Hematopoietic multipotent progenitor cell treated with erythropoietin and hydrocortisone succinate and interleukin-3 and kit ligand, for 8 days (in vitro differentiated cells): ENCODE measurements around the gene DGKB.

ENCODE experiments used
- DNase-seq: peaks from one replicate; pipeline ENCODE4 v3.0.0-alpha.2; 2015

Gene DGKB

DNA sequence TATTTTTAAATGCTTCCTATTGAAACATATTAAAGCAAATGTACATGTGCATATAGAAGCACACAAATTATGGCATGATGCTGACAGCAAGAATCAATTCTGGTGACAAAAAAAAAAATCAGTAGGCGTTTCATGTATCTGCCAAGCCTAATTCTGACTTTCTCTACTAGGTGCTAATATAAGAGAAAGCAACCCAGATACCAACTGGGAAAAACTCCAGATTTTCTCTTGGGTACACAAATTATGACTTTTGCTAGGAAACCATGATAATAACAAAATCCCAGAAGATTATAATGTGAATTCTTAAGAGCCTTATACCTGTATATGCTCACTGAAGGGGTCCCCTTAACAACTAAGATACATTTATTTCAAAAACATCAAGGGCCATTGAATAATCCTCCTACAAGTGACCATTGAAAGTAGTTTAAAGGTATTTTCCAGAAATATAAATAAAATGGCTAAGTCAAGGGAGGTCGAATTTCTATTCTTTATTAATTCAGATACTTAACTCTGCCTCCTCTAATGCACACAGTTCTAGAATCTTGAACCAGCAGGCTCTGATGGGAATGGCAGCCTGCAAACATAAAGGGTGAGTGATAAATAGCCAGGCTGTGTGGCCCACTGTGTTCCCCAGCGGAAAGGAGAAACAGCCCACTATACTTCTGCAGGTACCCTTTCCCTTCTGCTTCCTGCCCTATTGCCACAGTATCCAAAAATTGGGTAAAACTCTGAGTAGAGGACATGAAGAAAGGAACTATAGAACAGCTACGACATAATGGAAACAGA, 84.5 kb downstream of the DGKB start:
- DNase-seq: no peak

DNA sequence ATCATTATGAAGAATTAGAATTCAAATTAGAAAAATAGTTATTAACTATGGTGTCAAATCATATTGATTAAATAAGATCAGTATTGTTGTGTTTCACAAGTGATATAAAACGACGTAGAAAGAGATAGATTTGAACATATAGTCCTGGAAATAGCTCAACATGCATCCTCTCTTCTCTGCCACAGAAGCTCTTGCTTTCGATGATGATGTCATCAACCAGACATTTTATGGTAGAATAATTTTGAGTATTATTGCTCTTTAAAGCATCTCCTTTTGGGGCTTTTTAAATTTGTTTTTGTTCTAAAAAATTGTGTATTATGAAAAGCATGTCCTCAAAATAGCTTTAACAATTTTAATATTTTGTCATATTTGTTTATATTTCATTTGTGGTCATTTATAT, 95.0 kb downstream of the DGKB start:
- no peak for DNase-seq

DNA sequence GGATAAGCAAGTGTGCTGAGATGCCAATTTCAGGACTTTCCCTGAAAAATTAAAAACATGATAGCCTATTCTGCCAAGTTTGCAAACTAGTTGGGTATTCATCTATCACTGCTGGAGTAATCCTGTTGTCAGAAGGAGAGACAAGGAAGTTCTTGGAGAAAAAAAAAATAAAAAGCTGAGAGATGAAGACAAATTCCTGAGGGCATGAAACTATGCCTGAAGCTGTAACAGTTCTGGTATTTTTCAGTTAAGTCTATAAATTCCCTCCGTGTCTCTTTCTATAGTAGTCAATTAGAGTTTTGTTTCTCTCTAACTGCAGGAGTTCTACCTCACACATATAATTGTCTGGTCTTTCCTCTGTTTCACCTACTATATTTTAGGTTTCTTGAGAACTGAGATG, 95.7 kb downstream of the DGKB start:
- DNase-seq: no peak

DNA sequence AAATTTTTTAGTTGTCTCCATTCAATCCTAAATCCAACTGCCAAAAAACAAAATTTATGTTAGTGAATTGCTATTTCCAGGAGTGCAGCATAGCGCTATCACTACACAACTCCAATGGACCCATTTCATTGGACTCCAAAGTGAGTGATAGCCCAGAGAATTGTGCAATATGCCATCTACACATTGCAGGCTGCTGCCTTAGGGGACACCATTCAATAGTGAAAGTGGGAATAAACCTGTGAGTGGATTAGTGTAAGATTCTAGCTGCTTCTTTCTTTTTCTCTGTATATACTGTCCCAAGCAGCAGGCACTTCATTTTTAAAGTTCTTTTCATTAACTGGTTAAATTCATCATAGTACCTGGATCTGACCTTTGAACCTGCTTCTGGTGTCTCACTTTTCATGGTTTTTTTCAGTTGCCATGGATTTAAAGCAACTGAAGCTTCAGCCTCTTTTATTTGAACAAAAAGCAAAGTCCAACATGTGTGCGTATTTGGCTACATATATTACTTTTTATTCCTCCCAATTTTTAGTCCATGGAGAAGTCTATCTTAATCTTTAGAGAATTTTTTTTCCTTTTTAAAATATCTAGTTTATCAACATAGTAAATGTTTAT, 97.3 kb downstream of the DGKB start:
- no peak for DNase-seq

DNA sequence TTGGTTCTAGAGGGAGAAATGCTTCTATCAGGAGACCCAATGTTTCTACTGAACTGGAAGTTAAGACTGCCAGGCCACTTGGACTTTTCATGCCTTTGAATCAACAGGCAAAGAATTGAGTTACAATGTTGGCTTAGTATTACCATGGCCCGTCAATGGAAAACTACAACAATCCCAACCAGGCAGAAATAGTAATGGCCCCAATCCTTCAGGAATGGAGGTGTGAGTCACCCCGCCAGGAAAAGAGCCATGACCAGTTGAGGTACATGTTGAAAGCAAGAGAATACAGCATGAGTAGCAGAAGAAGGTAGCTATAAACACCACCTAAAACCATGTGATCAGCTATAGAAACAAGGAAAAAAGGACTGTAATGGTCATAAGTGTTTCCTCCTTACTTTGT, 101.9 kb downstream of the DGKB start:
- no peak for DNase-seq

DNA sequence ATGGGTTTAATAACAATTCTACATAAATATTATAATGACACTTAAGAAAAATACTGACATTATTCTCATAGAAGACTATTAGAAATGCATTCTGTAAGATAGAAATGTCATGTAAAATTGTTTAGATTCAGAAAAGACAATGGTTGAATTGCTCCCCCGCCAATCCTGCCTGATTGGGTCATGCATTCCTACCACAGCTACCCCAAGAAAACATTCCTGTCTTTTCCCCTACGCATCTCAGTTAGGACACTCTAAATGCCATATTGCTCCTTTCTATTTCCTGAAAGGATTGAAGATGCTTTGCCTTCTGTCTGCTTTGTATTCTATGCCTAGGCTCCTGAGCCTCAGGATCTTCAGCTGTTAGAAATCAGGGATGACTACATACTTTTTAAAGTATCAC, 109.4 kb downstream of the DGKB start:
- DNase-seq: no peak

DNA sequence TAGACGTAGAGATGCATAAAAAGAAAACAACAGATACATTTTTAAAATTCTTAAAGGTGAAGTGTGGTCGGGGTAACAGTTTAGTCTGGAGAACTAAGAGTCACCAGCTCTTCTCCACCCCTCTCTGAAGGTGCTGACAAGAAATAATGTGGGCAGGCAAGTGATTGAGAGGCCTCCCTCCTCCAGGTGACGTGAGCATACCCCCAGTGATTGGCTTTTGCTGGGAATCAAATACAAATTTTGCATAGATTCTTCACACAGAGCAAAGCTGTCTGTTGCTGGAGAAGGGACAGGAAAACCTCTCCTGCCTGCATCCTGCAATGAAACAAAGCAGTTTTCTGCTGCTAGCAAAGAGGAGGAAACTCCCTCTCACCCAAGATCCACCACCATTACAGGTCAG, 115.0 kb downstream of the DGKB start:
- DNase-seq: no peak

DNA sequence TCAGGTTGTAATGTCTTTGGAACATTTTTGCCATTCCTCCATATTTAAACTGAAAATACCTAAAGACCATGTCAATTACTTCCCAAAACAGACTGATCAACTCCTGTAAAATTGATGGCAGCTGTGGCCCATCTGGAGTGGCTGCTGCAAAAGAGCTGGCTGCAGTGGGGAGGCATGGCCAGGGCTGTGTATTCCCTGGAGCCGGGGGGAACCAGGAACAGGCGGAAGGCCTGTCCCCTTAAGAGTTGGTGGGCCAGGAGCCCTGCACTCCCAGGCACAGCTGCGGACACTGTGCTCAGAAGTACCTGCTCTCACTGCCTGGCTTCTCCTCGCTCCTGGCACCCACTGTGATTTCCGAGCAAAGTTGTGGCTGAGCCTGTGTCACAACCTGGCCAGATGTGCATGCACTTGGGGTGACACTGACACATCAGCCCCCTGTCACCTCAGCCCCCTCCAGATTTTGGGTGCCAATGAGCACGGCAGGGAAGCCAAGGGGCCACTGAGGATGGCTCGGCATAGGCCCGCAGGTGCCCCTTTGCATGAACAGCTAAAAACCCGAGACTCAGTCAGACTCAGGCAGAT, 116.1 kb downstream of the DGKB start:
- DNase-seq: no peak

DNA sequence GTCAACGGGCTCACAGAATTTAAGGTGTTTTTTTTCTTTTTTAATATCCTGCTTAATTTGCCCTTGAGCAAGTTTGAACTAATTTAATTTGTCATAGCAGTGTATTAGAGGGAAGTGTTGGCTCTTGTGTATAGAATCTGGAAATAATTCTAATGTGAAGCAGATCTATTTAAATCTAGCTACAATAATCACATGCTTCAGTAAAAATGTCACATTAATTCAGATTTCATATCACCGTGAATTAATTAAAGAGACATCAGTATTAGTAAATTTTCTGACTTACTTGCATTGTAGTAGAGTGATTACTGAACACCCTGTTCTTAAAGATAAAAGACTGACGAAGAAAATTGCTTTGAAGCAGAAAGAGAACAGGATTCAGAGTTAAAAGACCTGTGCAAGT, 124.7 kb downstream of the DGKB start:
- no peak for DNase-seq

DNA sequence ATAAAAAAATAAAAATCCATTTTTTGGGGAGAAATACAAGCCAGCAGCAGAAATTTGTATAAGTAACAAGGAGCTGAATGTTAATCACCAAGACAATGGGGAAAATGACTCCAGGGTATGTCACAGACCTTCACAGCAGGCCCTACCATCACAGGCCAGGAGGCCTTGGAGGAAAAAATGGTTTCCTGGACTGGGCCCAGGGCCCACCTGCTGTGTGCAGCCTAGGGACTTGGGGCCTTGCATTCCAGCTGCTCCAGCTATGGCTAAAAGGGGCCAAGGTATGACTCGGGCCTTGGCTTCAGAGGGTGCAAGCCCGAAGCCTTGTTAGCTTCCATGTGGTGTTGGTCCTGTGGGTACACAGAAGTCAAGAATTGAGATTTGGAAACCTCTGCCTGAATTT, 126.3 kb downstream of the DGKB start:
- no peak for DNase-seq

DNA sequence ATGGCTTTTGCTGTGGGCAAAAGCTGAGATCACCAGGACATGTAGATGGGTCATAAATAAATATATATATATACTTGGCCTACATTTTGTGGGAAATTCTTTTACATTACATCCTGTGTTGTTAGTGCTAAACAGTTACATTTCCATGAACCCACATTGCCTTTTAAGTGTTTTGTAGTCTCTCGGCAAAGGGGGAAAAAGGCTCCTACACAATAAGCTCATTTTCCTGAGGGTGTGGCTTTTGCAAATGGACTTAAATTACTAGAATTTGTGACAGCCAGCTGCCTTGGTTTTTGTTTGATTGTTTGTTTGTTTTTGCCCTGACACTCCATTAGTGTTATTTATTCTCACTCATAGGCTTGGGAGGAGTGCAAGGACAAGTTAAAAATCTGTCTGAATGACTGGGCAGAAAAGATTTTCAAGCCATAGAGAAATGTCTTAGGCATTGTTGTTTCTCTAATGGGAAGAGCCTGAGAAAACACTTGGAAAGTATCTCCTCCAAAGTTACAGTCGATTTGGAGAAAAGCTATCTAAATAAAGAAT, 128.8 kb downstream of the DGKB start:
- DNase-seq: no peak

DNA sequence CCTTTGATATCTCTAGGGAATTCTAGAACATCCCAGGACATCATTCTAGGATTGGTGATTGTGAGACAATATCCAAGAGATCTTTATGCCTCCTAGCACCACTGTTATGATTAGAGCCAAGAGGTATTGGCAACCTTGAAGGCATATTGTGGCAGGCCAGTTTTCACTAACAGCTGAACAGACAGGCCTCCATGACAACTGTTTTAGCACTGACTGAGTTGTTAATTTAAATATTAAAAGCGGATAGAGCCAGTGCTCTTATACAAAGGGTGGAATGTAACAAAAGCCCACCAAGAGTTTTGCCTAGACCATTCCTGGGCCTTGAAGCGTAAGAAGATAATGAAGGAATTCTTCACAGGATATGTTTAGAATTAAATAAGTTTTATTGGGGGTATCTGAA, 131.9 kb downstream of the DGKB start:
- DNase-seq: no peak

DNA sequence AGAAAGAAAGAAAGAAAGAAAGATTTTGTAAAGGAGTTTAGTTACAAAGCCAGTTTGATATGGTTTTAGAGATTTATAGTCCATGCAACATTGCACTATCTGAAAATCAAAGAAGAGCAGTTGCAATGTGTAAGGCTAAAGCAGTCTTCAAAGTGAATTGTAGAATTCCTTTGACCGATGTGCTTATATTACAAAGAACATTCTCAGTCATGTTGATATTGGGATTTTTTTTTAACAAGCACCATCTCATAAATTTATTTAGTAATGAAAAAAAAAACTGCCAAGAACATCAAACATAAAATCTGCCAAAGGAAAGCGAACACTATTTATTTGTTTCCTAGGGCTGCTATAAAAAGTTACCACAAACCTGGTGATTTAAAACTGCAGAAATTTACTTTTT, 133.3 kb downstream of the DGKB start:
- no peak for DNase-seq

DNA sequence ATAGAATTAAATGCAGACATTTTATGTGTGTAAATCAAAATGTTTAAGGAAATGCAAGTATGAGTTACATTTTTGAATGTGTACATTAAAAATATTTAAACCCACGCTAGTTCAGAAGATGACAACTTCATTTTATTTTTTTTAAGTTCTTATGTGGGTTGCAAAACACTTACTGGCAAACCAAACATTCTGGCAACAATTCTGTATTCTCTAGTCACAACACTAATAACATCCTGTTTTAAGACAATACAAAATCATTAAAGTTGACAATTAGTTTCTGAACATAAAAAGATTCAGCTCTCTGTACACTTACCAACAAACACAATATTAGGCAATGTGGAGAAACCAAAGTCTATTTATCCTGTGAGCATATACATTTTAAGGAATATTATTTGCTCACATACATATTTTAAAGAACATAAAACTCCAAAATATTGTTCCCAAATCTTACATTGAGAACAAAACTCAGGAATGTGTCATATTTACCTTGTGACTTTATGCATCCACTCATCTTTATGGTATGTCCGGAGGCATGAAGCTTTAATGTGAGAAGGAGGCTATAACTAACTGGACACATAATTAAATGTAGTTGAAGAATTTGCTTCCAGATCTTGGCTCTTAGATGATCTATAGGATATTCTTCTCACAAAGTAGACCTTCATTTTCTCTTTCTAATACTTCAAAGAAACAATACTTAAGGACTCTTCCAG, 134.7 kb downstream of the DGKB start:
- no peak for DNase-seq

DNA sequence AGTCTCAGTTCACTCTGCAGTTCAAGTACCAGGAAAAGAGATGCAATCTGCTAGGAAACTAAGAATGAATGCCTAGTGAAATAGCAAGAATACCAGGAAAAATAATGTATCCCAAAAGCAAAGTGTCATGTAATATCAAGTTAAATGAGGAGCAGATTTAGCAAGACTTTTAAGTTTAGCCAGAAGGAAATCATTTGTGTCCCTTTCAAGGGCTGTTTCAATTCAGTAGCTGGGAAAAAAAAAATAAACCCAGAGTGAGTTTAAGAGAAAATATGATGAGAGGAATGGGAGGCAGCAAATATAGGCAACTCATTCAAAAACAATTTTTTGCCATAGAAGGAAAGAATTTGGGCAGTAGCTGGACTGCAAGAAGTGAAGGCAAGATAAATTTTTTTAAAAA, 135.8 kb downstream of the DGKB start:
- DNase-seq: no peak

DNA sequence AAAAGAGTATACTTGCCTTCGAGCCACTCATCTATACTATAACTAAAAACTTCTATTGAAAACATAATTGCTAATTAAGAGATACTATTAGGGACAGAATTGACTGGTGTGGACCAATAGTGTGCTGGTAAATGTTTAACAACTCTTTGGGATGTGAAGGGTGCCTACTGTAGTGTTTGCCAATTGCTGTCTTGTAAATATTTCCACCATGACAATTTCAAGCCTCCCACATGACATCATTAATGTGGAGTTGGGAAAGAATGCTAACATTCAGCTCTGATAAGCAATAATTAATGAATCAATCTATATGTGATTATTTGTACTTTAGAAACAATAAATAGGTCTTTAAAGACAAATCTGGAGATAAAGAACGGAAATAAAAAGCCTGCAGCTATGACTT, 136.8 kb downstream of the DGKB start:
- DNase-seq: no peak

DNA sequence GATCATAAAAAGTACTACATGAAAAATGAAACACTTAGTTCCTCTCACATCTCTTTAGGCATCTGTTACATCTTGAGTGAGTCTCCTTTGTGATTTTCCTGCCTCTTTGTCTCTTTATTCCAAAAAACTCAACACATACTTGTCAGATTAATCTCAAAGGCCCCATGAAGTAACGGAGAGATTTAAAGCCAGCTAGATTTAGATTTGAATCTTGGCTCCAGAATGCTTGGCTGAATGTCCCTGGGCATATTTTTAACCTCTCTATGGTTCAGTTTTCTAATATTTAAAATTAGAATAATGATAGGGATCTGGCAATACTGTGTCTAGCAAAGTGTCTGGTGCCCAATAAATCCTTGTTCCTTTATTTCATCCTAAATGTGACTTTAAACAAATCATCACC, 140.0 kb downstream of the DGKB start:
- DNase-seq: no peak

DNA sequence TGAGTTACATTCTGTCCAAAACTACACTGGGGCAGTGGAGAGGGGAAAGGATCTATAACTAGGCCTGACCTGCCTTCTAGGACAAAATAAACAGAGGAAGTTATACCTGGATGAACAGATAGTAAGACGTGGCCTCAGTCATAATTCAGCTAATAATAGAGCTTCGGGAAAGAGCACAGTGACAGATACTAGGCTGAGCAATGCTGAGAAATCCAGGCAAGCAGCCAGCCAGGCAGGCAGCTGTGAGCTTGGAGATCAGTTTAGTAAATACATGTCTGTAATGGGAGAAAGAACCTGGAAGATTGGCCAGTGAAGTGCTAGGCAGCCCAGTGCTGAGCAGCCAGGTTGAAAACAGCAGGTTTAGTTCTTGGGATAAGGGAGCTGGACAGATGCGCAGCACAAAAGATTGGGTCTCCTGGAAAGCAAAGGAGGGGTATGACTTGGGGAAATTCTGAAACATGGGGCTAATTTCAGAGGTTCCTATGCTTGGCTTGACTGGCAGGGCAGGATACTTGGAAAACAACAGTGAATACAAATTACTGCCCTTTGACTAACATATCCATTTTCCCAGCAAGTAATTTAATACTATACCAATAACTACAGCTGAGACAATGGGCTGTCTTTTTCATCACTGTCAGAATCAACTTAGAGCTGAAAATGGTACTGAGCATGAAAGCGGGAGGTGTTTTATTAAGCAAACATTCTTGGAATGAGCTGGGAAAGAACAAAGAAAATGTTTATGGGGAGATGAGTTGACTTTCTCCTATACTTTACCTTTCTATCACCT, 140.8 kb downstream of the DGKB start:
- DNase-seq: no peak

DNA sequence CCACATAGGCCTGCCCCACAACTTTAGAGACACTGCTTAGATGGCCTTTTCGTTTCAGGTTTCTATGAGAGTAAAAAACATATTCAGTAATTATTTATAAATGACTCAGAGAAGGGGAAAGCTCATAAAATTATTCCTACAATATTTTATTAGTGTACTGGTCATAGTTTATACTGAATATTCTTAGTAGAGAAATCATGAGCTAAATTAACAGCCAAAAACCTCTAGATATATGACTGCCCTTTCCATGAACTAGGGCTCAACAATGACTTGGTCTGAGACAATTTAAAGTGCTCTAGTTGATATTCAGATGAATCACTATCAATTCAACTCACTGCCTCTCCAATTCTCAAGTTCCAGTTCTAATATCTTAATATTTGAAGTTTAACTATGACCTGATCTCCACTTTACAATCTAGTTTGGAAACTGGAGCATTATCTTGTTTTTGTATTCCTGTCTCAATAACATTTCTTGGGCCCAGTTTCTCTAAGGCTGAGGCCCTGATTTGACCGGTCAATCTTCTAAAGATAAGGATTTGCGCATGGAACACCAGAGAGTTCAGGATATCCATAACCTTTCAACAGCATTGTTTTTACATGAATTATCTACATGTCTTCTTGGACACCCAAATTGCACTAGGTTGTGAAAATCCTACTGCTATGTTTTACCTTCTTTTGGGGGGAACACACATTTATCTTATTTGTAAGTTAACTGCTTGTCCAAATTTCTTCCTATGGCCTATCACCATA, 141.6 kb downstream of the DGKB start:
- no peak for DNase-seq

DNA sequence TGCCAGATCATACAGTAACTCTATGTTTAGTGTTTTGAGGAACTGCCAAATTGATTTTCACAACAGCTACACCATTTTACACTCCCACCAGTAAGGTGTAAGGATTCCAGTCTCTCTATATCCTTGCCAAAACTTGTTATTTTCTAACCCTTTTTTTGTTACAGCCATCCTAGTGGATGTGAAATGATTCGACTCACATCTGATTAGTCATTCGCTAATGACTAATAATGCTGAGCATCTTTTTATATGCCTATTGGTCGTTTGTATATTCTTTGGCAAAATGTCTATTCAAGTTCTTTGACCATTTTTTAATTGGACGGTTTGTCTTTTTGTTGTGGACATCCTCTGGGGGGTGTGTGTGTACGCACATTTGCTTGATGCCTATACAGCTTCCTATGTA, 142.8 kb downstream of the DGKB start:
- no peak for DNase-seq

DNA sequence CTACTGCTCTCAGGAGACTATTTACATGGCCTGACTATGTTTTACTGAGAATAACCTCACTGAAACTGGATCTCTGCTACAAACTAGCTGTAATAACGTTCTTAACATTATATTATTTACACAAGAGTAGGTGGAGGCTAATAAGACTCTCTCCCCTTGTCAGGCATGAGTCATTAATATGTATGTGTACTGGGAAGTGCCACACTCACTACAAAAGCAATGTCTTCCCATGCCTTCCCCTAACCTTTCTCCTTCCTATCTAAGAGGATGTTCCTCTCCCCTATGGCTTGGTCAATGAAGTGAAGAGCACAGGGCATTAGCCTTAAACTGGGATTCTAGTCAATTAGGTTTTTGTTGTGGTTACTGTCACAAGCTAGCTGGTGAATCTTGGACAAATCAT, 147.9 kb downstream of the DGKB start:
- DNase-seq: no peak

DNA sequence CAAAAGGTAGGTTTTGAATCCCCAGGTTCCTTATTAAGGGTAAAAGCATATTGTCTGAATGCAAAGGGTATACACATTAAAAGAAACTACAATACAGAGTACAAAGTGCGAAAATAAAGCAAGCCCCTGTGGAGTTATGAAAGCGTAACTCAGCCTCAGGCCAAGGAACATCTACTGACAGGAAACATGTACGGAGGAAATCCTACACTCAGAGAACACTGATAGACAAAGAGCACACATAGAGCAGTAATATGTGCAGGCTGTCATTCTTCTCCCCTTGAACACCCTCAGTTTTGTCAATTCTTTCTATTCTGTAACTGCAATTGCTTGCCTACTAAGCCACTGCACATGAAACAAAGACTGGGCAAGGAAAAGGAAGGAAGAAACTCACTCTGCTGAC, 150.2 kb downstream of the DGKB start:
- DNase-seq: no peak
